PC-3 (cell line): Measurements from ENCODE around the gene SFTPD.

ENCODE experiments used
- EZH2phosphoT487 ChIP-seq: fragments of 300-600 bp; sonication (generic); IDR thresholded peaks from 2 replicates; pipeline ENCODE4 v1.6.1; 2018; ENCODE audit warnings: mild to moderate bottlenecking, antibody characterized with exemption, low read length, borderline replicate concordance
- TF ChIP-seq, protein P1 (sequence below): fragments of 300-600 bp; sonication (generic); conservative IDR thresholded peaks from 2 replicates; pipeline ENCODE4 v1.5.1; 2017; ENCODE audit warnings: antibody characterized with exemption, low read depth, mild to moderate bottlenecking, low read length

DNA sequence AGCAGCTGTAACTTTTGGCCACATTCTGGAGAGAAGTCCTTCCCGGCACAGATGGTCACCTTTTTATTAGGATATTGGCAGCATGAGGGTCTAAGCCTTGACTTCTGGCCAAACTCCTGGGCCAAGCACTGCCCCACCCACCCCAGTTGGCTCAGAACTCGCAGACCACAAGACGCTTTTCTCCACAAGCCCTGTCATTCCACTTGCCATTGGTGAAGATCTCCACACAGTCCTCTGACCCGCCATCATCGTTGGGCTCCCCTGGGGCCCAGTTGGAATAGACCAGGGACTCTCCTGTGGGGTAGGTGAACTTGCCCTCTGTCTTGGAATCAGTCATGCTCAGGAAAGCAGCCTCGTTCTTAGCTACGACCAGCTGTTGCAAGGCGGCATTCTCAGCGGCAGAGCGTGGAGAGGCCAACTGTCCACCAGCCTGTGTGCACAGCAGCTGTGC is 11.2 kb downstream of the SFTPD start:
- TF ChIP-seq EZH2phosphoT487 = no peak
- TF ChIP-seq, protein P1, sequence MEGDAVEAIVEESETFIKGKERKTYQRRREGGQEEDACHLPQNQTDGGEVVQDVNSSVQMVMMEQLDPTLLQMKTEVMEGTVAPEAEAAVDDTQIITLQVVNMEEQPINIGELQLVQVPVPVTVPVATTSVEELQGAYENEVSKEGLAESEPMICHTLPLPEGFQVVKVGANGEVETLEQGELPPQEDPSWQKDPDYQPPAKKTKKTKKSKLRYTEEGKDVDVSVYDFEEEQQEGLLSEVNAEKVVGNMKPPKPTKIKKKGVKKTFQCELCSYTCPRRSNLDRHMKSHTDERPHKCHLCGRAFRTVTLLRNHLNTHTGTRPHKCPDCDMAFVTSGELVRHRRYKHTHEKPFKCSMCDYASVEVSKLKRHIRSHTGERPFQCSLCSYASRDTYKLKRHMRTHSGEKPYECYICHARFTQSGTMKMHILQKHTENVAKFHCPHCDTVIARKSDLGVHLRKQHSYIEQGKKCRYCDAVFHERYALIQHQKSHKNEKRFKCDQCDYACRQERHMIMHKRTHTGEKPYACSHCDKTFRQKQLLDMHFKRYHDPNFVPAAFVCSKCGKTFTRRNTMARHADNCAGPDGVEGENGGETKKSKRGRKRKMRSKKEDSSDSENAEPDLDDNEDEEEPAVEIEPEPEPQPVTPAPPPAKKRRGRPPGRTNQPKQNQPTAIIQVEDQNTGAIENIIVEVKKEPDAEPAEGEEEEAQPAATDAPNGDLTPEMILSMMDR = no peak
